GM12873 (cell line): ENCODE data around the gene EEF1AKMT1.

Experiments used
- CTCF ChIP-seq: IDR thresholded peaks from 2 replicates; pipeline ENCODE4 v1.5.1; 2012; ENCODE audit warnings: low read depth, mild to moderate bottlenecking, moderate library complexity, low read length, control low read depth; ENCODE audit not compliant: insufficient read depth; ENCODE audit errors: missing control alignments

Gene EEF1AKMT1

GRCh38 chr13:20810808-20811207 is 37.0 kb upstream of the EEF1AKMT1 start:
- no peak for TF ChIP-seq CTCF

GRCh38 chr13:20808874-20809273 is 35.1 kb upstream of the EEF1AKMT1 start:
- no peak for TF ChIP-seq CTCF

GRCh38 chr13:20803180-20803965 is 29.6 kb upstream of the EEF1AKMT1 start:
- no peak for TF ChIP-seq CTCF

GRCh38 chr13:20801707-20802106 is 27.9 kb upstream of the EEF1AKMT1 start:
- TF ChIP-seq CTCF = no peak

- no peak for TF ChIP-seq CTCF
Measured at GRCh38 chr13:20799726-20800416, 26.1 kb upstream of the EEF1AKMT1 start.

- no peak for TF ChIP-seq CTCF
Measured at GRCh38 chr13:20798027-20798426, 24.3 kb upstream of the EEF1AKMT1 start.

- no peak for TF ChIP-seq CTCF
Measured at GRCh38 chr13:20796791-20797508, 23.2 kb upstream of the EEF1AKMT1 start.
